Activated T-cell treated with anti-CD3 and anti-CD28 coated beads, Interleukin-2, amount 50 U/mL, for 48 hours (primary cell): ENCODE results near the gene NXPE3.
"Not testable (repeated sequence)": the region's sequence is repeated elsewhere in the genome, so short reads cannot be mapped to it uniquely, and the experiment has no call there.

Experiments used
- DNase-seq, 2 experiments: peaks; one replicate each; pipeline ENCODE4 v3.0.0-alpha.2; 2020

The NXPE3 gene

DNA sequence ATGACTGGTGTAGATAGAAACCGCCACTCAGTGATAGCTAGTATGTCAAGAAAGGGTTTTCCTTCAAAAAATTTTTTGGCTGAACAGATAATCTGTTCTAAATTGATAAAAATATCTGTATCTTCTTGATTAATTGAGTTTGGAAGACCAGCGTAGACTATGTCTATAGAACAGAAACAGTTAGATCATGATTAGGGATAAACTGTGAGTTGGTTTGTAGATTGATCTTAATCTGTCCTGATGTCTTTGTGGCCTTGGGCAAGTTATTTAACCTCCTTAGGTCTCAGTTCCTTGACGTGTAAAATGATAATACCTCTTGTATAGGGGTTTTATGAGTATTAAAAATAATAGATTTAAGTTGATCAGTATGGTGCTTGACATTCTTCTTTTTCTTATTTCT lies 75.0 kb downstream of the NXPE3 start:
- no peak for DNase-seq

- DNase-seq = no peak
Observed at GRCh38 chr3:101854608-101855304, 75.7 kb downstream of the NXPE3 start.

GRCh38 chr3:101857301-101857741 lies 78.3 kb downstream of the NXPE3 start:
- no peak for DNase-seq

DNA sequence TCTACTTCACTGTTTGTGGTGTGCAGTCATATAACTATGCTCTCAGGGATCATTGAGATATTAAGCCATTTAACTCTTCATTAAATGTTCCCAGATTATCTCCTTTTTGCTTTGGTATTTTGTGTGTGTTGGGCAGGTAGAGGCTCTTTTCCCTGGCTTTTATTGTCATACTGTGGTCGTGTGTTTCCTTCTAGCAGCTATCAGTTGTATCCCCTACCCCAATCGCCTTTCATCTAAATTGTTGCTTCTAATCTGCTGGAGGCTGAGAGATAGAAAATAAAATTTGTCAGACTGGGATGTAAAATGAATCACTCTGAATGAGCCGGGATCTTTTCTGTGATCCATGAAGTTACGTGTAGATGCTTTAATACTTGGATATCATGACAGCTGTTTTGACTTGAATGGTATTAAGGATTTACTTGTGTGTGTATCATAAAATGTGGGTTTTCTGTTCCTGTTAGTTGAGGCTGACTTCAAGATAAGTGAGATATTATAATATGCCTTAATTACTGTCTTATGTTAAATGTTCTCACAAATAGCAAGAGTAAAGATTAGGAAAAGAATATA lies 79.5 kb downstream of the NXPE3 start:
- no peak for DNase-seq

GRCh38 chr3:101859882-101860448 lies 81.0 kb downstream of the NXPE3 start:
- no peak for DNase-seq

DNA sequence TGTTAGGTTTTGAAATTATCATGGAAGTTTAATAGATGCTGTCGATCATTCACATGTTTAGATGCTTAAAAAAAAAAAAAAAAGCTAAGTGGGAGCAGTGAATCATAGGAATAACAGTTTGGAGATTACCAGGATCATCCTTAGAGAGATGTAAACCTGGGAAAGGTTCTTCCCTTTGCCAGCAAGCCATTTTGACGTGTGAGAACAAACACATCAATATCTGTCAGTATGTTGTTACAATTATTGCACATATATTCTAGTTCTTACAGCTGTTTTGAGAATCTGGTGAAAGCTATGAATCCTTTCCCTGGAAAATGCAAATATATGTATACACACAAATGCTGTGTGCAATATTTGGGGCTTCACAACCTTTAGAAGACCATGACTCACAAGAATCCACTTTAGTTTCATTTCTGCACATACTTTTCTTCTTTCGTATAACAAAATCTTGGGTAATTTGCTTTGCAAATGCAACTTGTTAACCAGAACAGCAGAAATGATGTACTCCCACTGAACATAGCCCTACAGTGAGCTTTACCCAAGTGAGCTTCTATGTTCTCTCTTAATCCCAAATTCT lies 82.3 kb downstream of the NXPE3 start:
- no peak for DNase-seq

- no peak for DNase-seq
Observed at GRCh38 chr3:101861789-101862415, 82.9 kb downstream of the NXPE3 start.

GRCh38 chr3:101862416-101863165 lies 83.6 kb downstream of the NXPE3 start:
- DNase-seq = no peak

GRCh38 chr3:101864926-101865325 lies 85.9 kb downstream of the NXPE3 start:
- DNase-seq = not testable (repeated sequence)

- DNase-seq = no peak
Observed at GRCh38 chr3:101865751-101866509, 86.9 kb downstream of the NXPE3 start.

DNA sequence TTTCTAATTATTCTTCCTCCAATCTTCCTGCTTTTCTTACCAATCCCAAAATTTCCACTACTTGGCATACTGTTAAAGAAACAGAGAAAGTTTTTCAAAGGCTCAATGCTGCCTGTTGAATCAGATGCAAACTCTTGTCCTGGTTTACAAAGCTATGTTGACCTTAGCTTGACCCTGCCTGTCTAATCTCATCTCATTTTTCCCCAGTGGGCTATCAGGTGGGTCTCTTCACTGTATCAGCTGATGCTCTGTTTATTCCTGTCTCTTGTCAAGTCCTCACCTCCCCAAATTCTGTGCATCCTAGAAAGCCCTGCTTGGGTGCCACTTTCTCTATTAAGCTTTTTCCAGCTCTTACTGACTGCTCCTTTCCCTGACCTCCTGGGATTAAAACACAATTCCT lies 88.5 kb downstream of the NXPE3 start:
- no peak for DNase-seq

DNA sequence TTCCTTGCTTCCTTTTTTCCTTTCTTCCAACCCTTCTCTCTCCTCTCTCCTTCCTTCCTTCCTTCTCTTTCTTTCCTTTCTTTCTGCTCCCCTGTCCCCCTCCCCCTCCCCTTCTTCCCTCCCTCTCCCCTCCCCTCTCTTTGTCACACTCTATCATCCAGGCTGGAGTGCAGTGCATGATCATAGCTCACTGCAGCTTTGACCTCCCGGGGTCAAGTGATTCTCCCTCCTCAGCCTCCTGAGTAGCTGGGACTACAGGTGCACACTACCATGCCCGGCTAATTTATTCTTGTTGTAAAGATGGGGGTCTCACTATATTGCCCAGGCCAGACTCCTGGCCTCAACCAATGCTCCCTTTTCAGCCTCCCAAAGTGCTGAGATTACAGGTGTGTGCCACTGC lies 89.0 kb downstream of the NXPE3 start:
- DNase-seq = no peak

DNA sequence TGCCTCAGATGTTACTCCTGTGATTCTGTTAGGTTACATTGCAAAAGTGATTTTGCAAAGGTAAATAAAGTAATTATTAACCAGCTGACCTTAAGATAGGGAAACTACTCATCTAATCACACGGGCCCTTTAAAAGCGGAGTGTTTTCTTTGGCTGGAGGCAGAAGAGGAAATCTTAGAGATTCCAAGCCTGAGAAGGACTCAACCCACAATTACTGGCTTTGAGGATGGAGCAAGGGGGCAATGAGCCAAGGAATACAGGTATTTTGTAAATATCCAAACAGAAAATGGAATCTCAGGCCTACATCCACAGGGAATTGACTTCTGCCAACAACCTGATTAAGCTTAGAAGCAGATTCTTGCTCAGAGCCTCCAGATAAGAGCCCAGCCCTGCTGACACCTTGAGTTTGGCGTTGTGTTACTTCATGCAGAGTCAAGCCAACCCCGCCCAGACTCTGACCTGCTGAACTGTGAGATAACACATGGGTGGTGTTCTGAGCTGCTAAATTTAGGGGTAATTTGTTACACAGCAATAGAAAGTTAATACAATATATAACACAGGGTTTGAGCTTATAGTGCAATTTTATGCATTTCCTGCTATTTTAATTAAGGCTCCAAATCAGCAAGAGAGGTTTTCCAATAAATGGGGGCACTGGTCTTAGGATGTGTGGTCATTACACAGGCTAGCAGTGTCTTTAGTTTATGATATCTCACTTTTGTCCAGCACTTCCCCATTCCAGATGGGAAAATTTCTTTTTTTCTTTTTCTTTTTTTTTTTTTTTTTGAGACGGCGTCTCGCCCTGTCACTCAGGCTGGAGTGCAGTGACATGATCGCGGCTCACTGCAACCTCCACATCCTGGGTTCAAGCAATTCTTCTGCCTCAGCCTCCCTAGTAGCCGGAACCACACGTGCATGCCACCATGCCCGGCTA lies 89.8 kb downstream of the NXPE3 start:
- DNase-seq = no peak

GRCh38 chr3:101870138-101870537 lies 91.1 kb downstream of the NXPE3 start:
- DNase-seq = no peak

- DNase-seq = no peak
Observed at GRCh38 chr3:101873619-101874018, 94.6 kb downstream of the NXPE3 start.

DNA sequence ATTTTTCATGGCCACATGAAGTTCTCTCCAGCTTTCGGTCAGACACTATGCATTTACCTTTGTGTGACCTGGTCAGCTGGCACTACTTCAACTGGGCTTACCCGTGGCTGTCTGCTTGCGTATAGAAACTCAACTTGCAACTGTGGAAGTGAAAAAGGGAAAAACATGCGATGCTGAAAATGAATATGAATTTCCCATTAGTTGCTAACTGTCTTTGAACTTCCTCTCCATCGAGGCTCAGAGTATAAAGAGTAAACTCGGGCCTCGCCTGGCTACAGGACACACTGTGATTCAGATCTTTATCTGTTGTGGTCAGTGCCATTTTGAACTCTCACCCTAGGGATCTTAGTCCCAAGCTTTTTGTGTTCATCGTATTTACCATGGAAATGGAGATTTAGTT lies 97.1 kb downstream of the NXPE3 start:
- DNase-seq = no peak
